Cardiac fibroblast (primary cell): ENCODE measurements around the gene MYH9.
"Not testable (repeated sequence)": the region's sequence is repeated elsewhere in the genome, so short reads cannot be mapped to it uniquely, and the experiment has no call there.

Source experiments
- DNase-seq, 2 donors: peaks; one replicate each; pipeline versions ENCODE4 v3.0.0 to v3.0.0-alpha.2; 2010; ENCODE audit warnings: low read depth in 2 of 2
- H3K4me3 ChIP-seq, 2 donors: replicated peaks in 1 of 2; 1 replicate in 1 of 2; 2 replicates in 1 of 2; pipeline ENCODE4 v1.5.1; 2011; ENCODE audit warnings: low read depth in 2 of 2, low read length in 2 of 2, mild to moderate bottlenecking in 2 of 2, moderate library complexity in 1 of 2
- TF ChIP-seq, protein P1 (sequence below): IDR thresholded peaks from one replicate; pipeline ENCODE4 v1.5.1; 2011; ENCODE audit warnings: low read depth, mild to moderate bottlenecking, low read length, inconsistent platforms

Gene MYH9

GRCh38 chr22:36294801-36295200 lies 93.0 kb downstream of the MYH9 start:
- DNase-seq, result no peak
- TF ChIP-seq, protein P1, sequence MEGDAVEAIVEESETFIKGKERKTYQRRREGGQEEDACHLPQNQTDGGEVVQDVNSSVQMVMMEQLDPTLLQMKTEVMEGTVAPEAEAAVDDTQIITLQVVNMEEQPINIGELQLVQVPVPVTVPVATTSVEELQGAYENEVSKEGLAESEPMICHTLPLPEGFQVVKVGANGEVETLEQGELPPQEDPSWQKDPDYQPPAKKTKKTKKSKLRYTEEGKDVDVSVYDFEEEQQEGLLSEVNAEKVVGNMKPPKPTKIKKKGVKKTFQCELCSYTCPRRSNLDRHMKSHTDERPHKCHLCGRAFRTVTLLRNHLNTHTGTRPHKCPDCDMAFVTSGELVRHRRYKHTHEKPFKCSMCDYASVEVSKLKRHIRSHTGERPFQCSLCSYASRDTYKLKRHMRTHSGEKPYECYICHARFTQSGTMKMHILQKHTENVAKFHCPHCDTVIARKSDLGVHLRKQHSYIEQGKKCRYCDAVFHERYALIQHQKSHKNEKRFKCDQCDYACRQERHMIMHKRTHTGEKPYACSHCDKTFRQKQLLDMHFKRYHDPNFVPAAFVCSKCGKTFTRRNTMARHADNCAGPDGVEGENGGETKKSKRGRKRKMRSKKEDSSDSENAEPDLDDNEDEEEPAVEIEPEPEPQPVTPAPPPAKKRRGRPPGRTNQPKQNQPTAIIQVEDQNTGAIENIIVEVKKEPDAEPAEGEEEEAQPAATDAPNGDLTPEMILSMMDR, result no peak
- H3K4me3 ChIP-seq, result no peak overlapping the region

GRCh38 chr22:36294293-36294620 lies 93.5 kb downstream of the MYH9 start:
- TF ChIP-seq, protein P1, result no peak
- DNase-seq, result no peak
- H3K4me3 ChIP-seq, result no peak overlapping the region

GRCh38 chr22:36293606-36294292 lies 94.0 kb downstream of the MYH9 start:
- TF ChIP-seq, protein P1, result no peak
- no peak overlapping the region for H3K4me3 ChIP-seq
- DNase-seq, result no peak

DNA sequence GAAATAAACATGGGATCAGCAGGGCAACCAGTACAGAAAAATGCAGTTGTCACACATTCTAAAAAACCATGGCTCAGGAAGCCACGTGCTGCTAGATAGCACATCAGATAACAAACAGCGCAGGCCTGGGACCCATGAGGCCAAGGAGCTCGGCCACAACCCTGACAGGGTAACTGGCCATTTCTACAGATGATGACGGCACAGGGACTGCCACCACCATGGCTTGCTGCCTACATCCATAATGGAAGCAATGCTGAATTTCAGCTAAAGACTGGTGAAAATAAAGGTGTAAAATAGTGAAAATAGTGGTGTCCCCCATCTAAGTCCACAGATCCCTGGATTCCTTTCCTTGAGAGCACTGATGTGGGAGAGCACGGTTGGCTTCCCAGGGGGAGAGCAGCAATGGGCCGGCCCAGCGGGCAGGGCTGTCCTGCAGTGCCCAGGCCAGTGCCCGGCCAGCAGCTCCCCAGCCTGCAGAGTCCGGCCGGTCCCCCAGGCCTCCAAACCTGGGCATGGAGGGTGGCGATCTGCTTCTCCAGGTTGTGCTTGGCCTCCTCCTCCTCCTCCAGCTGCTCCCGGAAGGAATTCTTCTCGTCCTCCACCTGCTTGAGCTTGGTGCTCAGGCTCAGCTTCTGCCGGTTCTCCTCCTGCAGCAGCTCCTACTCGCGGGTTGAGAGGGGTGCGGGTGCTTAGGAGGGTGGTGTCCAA lies 94.8 kb downstream of the MYH9 start:
- no peak for DNase-seq
- TF ChIP-seq, protein P1, result no peak
- H3K4me3 ChIP-seq, result no peak overlapping the region

- H3K4me3 ChIP-seq, result no peak overlapping the region
- no peak for DNase-seq
- TF ChIP-seq, protein P1, result no peak
These were observed 95.7 kb downstream of the MYH9 start for GRCh38 chr22:36291831-36292740.

- DNase-seq, H3K4me3 ChIP-seq: not testable (repeated sequence)
These were observed 97.2 kb downstream of the MYH9 start for GRCh38 chr22:36290391-36291075.

DNA sequence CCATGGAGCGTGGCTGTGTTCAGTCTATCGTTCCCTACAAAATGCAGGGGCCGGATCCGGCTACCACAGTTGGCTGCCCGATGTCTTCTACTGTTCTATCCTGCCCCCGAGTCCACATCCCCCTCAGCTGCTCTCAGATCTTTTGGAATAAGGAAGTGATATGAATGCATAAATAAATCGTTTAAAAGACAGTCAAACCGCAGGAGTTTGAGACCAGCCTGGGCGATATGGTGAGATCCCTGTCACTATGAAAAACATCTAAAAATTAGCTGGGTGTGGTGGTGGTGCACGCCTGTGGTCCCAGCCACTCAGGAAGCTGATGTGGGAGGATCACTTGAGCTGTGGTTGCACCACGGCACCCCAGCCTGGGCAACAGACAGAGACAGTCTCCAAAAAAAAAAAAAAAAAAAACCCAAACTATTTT lies 97.8 kb downstream of the MYH9 start:
- not testable (repeated sequence) for DNase-seq, H3K4me3 ChIP-seq
